HCT116 (cell line): Measurements from ENCODE around the gene NAXE. TPM values are rescaled to one million over a fixed set of nuclear protein-coding genes. Genes with fewer than 3 reads are reported as not detected.
"Not testable (repeated sequence)": the region's sequence is repeated elsewhere in the genome, so short reads cannot be mapped to it uniquely, and the experiment has no call there.

Experiments
- ATAC-seq: fragments of 200-7000 bp; cut with Tn5 transposase; 2 replicates; pipeline ENCODE4 v1.9.1; 2020; ENCODE audit warnings: mild to moderate bottlenecking, moderate library complexity
- BruUV-seq: library from RNA; stranded (reverse); fragments of 400-500 nt; replicated peaks from 2 replicates; lab custom pipeline; 2021; lab: Mats Ljungman, UMichigan
- CTCF ChIA-PET: fragments of 300-600 bp; sonication (Branson Sonifier 250); formaldehyde crosslinking; loops from one replicate; lab custom pipeline; 2021; ENCODE audit warnings: antibody characterized with exemption; lab: Charles Lee
- POLR2A ChIA-PET: fragments of 300-600, 350-600 bp; sonication (Branson Sonifier 250); formaldehyde crosslinking; loops from one replicate; lab custom pipeline; 2021; ENCODE audit warnings: antibody characterized with exemption; lab: Charles Lee
- RAD21 ChIA-PET, 2 experiments: fragments of 300-600 bp; sonication (Branson Sonifier 250); formaldehyde crosslinking; loops; one replicate each; lab custom pipeline; 2023; ENCODE audit warnings: low total read pairs in 2 of 2; ENCODE audit not compliant: uncharacterized antibody in 2 of 2, unreplicated experiment in 2 of 2, low non-redundant PET in 1 of 2; lab: Charles Lee
- DNase-seq: peaks from one replicate; pipeline ENCODE4 v3.0.0-alpha.2; 2010; ENCODE audit warnings: low read depth, low spot score
- H2AFZ ChIP-seq: fragments of 200-600 bp; shearing (Covaris generic), sonication (generic); 2 replicates; pipeline ENCODE4 v1.6.1; 2017; ENCODE audit warnings: low read depth, mixed run types, mixed read lengths, antibody characterized with exemption, low read length; ENCODE audit not compliant: poor library complexity, severe bottlenecking
- H3K27ac ChIP-seq: 2 replicates; pipeline ENCODE4 v1.5.1; 2012; ENCODE audit warnings: low read depth, low read length
- H3K27me3 ChIP-seq: fragments of 200-600 bp; sonication (generic); 2 replicates; pipeline ENCODE4 v1.6.1; 2016; ENCODE audit warnings: mixed run types, low read length, mixed read lengths; ENCODE audit not compliant: insufficient read depth
- H3K36me3 ChIP-seq, 2 experiments: fragments of 200-500 bp in 1 of 2; fragments of 200-600 bp in 1 of 2; sonication (Bioruptor generic) in 1 of 2; sonication (generic) in 1 of 2; 2 replicates each; pipeline versions ENCODE4 v1.5.1 to v1.6.1; 2014 to 2016; ENCODE audit warnings: low read length in 2 of 2, inconsistent platforms in 1 of 2, mixed read lengths in 1 of 2, mixed run types in 1 of 2; ENCODE audit not compliant: insufficient read depth in 2 of 2, control insufficient read depth in 1 of 2
- H3K4me1 ChIP-seq, 2 experiments: fragments of 200-600 bp in 1 of 2; sonication (generic) in 1 of 2; 2 replicates each; pipeline versions ENCODE4 v1.5.1 to v1.6.1; 2012 to 2017; ENCODE audit warnings: low read length in 2 of 2, inconsistent platforms in 1 of 2, mild to moderate bottlenecking in 1 of 2, mixed read lengths in 1 of 2, mixed run types in 1 of 2, moderate library complexity in 1 of 2; ENCODE audit not compliant: insufficient read depth in 2 of 2, control insufficient read depth in 1 of 2
- H3K4me2 ChIP-seq: fragments of 200-600 bp; sonication (generic); 2 replicates; pipeline ENCODE4 v1.6.1; 2017; ENCODE audit warnings: mixed run types, low read length, mixed read lengths
- H3K4me3 ChIP-seq, 2 experiments: fragments of 200-600 bp in 1 of 2; sonication (generic) in 1 of 2; replicated peaks in 1 of 2; 2 replicates each; pipeline ENCODE4 v1.5.1; 2011 to 2016; ENCODE audit warnings: low read length in 2 of 2, control low read depth in 1 of 2, low read depth in 1 of 2, mild to moderate bottlenecking in 1 of 2, mixed read lengths in 1 of 2, mixed run types in 1 of 2
- H3K79me2 ChIP-seq: fragments of 200-600 bp; sonication (generic); 2 replicates; pipeline ENCODE4 v1.6.1; 2017; ENCODE audit warnings: mild to moderate bottlenecking, mixed run types, low read length, moderate library complexity, mixed read lengths; ENCODE audit not compliant: insufficient read depth
- H3K9ac ChIP-seq: fragments of 200-600 bp; sonication (generic); 2 replicates; pipeline ENCODE4 v1.6.1; 2016; ENCODE audit warnings: low read length, mixed read lengths
- H3K9me2 ChIP-seq: fragments of 200-600 bp; sonication (generic), shearing (Covaris generic); 2 replicates; pipeline ENCODE4 v1.6.1; 2017; ENCODE audit warnings: mixed run types, mild to moderate bottlenecking, moderate library complexity; ENCODE audit not compliant: insufficient read depth
- H3K9me3 ChIP-seq, 2 experiments: fragments of 200-500 bp in 1 of 2; fragments of 200-600 bp in 1 of 2; sonication (Bioruptor generic) in 1 of 2; sonication (generic) in 1 of 2; 2 replicates each; pipeline ENCODE4 v1.6.1; 2014 to 2017; ENCODE audit warnings: low read length in 2 of 2, mixed read lengths in 2 of 2, inconsistent platforms in 1 of 2, low read depth in 1 of 2, mild to moderate bottlenecking in 1 of 2, mixed run types in 1 of 2, moderate library complexity in 1 of 2; ENCODE audit not compliant: control insufficient read depth in 1 of 2, insufficient read depth in 1 of 2
- H4K20me1 ChIP-seq: fragments of 200-600 bp; sonication (generic), shearing (Covaris generic); 2 replicates; pipeline ENCODE4 v1.6.1; 2017; ENCODE audit warnings: mixed run types, mild to moderate bottlenecking, moderate library complexity; ENCODE audit not compliant: insufficient read depth
- CBX3 ChIP-seq: IDR thresholded peaks from 2 replicates; pipeline ENCODE4 v1.6.1; 2012; ENCODE audit warnings: low read depth
- CEBPB ChIP-seq: IDR thresholded peaks from 2 replicates; pipeline ENCODE4 v1.6.1; 2012; ENCODE audit warnings: low read depth
- EZH2 ChIP-seq: fragments of 200-600 bp; sonication (generic); IDR thresholded peaks from 2 replicates; pipeline ENCODE4 v1.6.1; 2017; ENCODE audit warnings: antibody characterized with exemption, mixed run types
- POLR2AphosphoS5 ChIP-seq: IDR thresholded peaks from 2 replicates; pipeline ENCODE4 v1.6.1; 2011; ENCODE audit warnings: mild to moderate bottlenecking, low read depth, low read length, moderate library complexity
- RAD21 ChIP-seq: IDR thresholded peaks from 2 replicates; pipeline ENCODE4 v1.6.1; 2012; ENCODE audit warnings: low read depth, mild to moderate bottlenecking
- SIN3A ChIP-seq: IDR thresholded peaks from 2 replicates; pipeline ENCODE4 v1.6.1; 2012; ENCODE audit warnings: low read depth
- SRF ChIP-seq: IDR thresholded peaks from 2 replicates; pipeline ENCODE4 v1.6.1; 2012; ENCODE audit warnings: low read depth
- ZFX ChIP-seq: fragments of 450-650 bp; IDR thresholded peaks from 2 replicates; pipeline ENCODE4 v1.6.1; 2017
- ZNF274 ChIP-seq: fragments of 200-500 bp; sonication (Bioruptor generic); IDR thresholded peaks from 2 replicates; pipeline ENCODE4 v1.6.1; 2014; ENCODE audit warnings: mild to moderate bottlenecking, low read depth, low read length, inconsistent platforms
- intact Hi-C: fragments of 100-400 bp; cut with micrococcal nuclease; formaldehyde crosslinking; loops from 2 replicates; pipeline ENCODE4 v1.10.0; 2022
- total RNA-seq: library from RNA; stranded (reverse); gene quantifications from one replicate; pipeline ENCODE4 v1.2.1, GENCODE V29; 2021; ENCODE audit not compliant: unreplicated experiment

NAXE gene
- total RNA-seq, 1 experiment from 2014 or later: 139 TPM

DNA sequence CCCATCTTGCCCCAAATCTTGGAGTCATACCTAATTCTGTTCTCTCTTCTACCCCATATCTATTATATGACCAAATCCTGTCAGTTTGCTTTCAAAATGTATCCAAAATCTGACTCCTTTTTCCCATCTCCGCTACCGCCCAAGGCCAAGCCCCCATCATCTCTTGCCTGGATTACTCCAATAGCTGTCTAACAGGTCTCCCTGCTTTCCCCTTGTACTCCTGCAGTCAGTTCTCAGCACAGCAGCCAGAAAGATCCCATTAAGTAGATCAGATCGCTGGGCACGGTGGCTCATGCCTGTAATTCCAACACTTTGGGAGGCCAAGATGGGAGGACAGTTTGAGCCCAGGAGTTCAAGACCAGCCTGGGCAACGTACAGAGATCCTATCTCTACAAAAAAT is 39.1 kb upstream of the NAXE start:
- no peaks in the 10 kb centered on the region for H4K20me1 ChIP-seq
- ATAC-seq (no peak), DNase-seq (no peak)
- H3K4me3 ChIP-seq: no peak overlapping the region
- no peaks in the 10 kb centered on the region for H3K27me3 ChIP-seq
- no peak overlapping the region for H2AFZ ChIP-seq
- H3K4me2 ChIP-seq: peak overlapping the region; percentile 46
- H3K79me2 ChIP-seq: no peaks in the 10 kb centered on the region
- peaks cover 0 to 17% of the 10 kb centered on the region in 2 experiments; a peak in 2 of 4 replicates for H3K4me1 ChIP-seq
- RAD21 ChIA-PET: no interaction called here
- CTCF ChIA-PET: no interaction called here
- intact Hi-C loops: loop anchor here (5.0 kb wide), 1 partner anchor 40 kb away; no protein-coding TSS in a partner anchor
- no peaks in the 10 kb centered on the region for H3K9me3 ChIP-seq
- no peak overlapping the region for H3K27ac ChIP-seq
- POLR2A ChIA-PET: no interaction called here
- no peaks in the 10 kb centered on the region for H3K9me2 ChIP-seq
- TF ChIP-seq CEBPB: no peak
- no peak for TF ChIP-seq CBX3
- TF ChIP-seq EZH2: no peak
- TF ChIP-seq ZNF274: no peak
- TF ChIP-seq ZFX: no peak
- TF ChIP-seq POLR2AphosphoS5: no peak
- no peak for TF ChIP-seq RAD21
- no peak for TF ChIP-seq SIN3A
- no peak for TF ChIP-seq SRF
- BruUV-seq: no TSS peak
- no peak overlapping the region for H3K9ac ChIP-seq
- H3K36me3 ChIP-seq: peaks cover 14 to 20% of the 10 kb centered on the region in 2 experiments; a peak in 3 of 4 replicates

DNA sequence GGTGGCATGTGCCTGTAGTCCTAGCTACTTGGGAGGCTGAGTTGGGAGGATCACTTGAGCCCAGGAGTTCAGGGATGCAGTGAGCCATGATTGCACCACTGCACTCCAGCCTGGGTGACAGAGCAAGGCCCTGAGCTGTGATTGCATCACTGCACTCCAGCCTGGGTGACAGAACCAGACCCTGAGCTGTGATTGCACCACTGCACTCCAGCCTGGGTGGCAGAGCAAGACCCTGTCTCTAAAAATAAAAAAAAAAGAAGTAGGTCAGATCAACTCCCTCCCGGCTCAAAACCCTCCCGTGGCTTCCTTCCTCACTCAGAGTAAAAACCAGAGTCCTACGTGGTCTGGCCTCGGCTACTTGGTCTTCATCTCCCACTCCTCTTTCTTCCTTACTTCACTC is 38.6 kb upstream of the NAXE start:
- BruUV-seq, RAD21 ChIA-PET, H3K9ac ChIP-seq, H3K79me2 ChIP-seq, H3K4me2 ChIP-seq, H3K27me3 ChIP-seq, CTCF ChIA-PET, DNase-seq, H3K9me2 ChIP-seq, H3K27ac ChIP-seq, ATAC-seq, H4K20me1 ChIP-seq, H2AFZ ChIP-seq, POLR2A ChIA-PET: not testable (repeated sequence)
- H3K4me1 ChIP-seq: peaks cover 0 to 17% of the 10 kb centered on the region in 2 experiments; a peak in 2 of 4 replicates
- intact Hi-C loops: loop anchor here (5.0 kb wide), 1 partner anchor 41 kb away; no protein-coding TSS in a partner anchor
- peak; percentile 15; the same call in 1 of the 2 replicates for TF ChIP-seq CEBPB
- TF ChIP-seq, all 23 proteins: peak for 1; not testable (repeated sequence) for 22
- not testable (repeated sequence) for H3K4me3 ChIP-seq, H3K9me3 ChIP-seq
- H3K36me3 ChIP-seq: peaks cover 11 to 20% of the 10 kb centered on the region in 2 experiments; a peak in 3 of 4 replicates
